Stimulated activated CD8-positive, alpha-beta memory T cell treated with anti-CD3 and anti-CD28 coated beads, Interleukin-2, amount 100 ng/mL, for 48 hours (primary cell): ENCODE data around the gene POLA1.
"Not testable (repeated sequence)": the region's sequence is repeated elsewhere in the genome, so short reads cannot be mapped to it uniquely, and the experiment has no call there.

ENCODE experiments used
- DNase-seq, 2 donors: peaks; one replicate each; pipeline ENCODE4 v3.0.0-alpha.2; 2020; ENCODE audit warnings: low read depth in 2 of 2

The POLA1 gene

GRCh38 chrX:24799565-24799964, 105.8 kb downstream of the POLA1 start:
- no peak for DNase-seq

- DNase-seq = no peak
Observed at GRCh38 chrX:24805201-24805600, 111.5 kb downstream of the POLA1 start.

GRCh38 chrX:24819807-24820206, 126.1 kb downstream of the POLA1 start:
- DNase-seq = not testable (repeated sequence)

GRCh38 chrX:24828147-24828546, 134.4 kb downstream of the POLA1 start:
- DNase-seq = no peak

- no peak for DNase-seq
Observed at GRCh38 chrX:24828600-24828999, 134.9 kb downstream of the POLA1 start.

GRCh38 chrX:24833695-24834094, 140.0 kb downstream of the POLA1 start:
- DNase-seq = no peak

- no peak for DNase-seq
Observed at GRCh38 chrX:24837966-24838365, 144.2 kb downstream of the POLA1 start.

GRCh38 chrX:24838629-24839028, 144.9 kb downstream of the POLA1 start:
- no peak for DNase-seq

GRCh38 chrX:24839331-24839730, 145.6 kb downstream of the POLA1 start:
- DNase-seq = no peak

GRCh38 chrX:24842486-24842885, 148.8 kb downstream of the POLA1 start:
- DNase-seq = no peak

GRCh38 chrX:24846550-24847150, 152.9 kb downstream of the POLA1 start:
- no peak for DNase-seq

- DNase-seq = no peak
Observed at GRCh38 chrX:24851289-24851688, 157.6 kb downstream of the POLA1 start.

GRCh38 chrX:24851780-24852179, 158.1 kb downstream of the POLA1 start:
- no peak for DNase-seq

GRCh38 chrX:24858004-24858746, 164.5 kb downstream of the POLA1 start:
- DNase-seq = no peak

- DNase-seq = no peak
Observed at GRCh38 chrX:24859211-24859841, 165.6 kb downstream of the POLA1 start.

GRCh38 chrX:24860140-24860539, 166.4 kb downstream of the POLA1 start:
- no peak for DNase-seq

- DNase-seq = no peak
Observed at GRCh38 chrX:24862343-24862742, 168.6 kb downstream of the POLA1 start.

- DNase-seq = not testable (repeated sequence)
Observed at GRCh38 chrX:24863779-24864178, 170.1 kb downstream of the POLA1 start.

GRCh38 chrX:24870143-24870542, 176.4 kb downstream of the POLA1 start:
- DNase-seq = no peak

- no peak for DNase-seq
Observed at GRCh38 chrX:24874604-24875247, 181.0 kb downstream of the POLA1 start.

GRCh38 chrX:24876530-24877287, 183.0 kb downstream of the POLA1 start:
- no peak for DNase-seq

GRCh38 chrX:24877288-24877664, 183.6 kb downstream of the POLA1 start:
- no peak for DNase-seq
